ENCODE data around the gene JAG2.

GRCh38 chr14:105107781-105108515 lies 60.6 kb downstream of the JAG2 start:
- TF ChIP-seq EZH2 (IDR thresholded peaks at IDR 0.05) (no peak), POLR2AphosphoS5 (IDR thresholded peaks at IDR 0.05; ENCODE audit: borderline replicate concordance, low read depth, low read length) (no peak)
